H4 (cell line): ENCODE data around the gene MLLT1. TPM values are rescaled to one million over a fixed set of nuclear protein-coding genes. Genes with fewer than 3 reads are reported as not detected.

ENCODE experiments used
- DNase-seq: peaks from one replicate; pipeline ENCODE4 v3.0.0-alpha.2; 2015; ENCODE audit warnings: low spot score
- total RNA-seq: library from RNA; depleted of rRNA; stranded (reverse); fragments of >200 nt; shearing (Covaris generic); gene quantifications from 2 replicates; pipeline ENCODE4 v1.2.3, GENCODE V29; 2014

MLLT1 gene
- total RNA-seq, 1 experiment from 2014 or later: 9.6 TPM

- no peak for DNase-seq
Measured at GRCh38 chr19:6274756-6275155, 5.0 kb downstream of the MLLT1 start.

GRCh38 chr19:6273701-6274601 lies 5.8 kb downstream of the MLLT1 start:
- peak; percentile 92 for DNase-seq

GRCh38 chr19:6272913-6273600 lies 6.7 kb downstream of the MLLT1 start:
- DNase-seq: no peak

- DNase-seq: no peak
Measured at GRCh38 chr19:6272411-6272791, 7.4 kb downstream of the MLLT1 start.

GRCh38 chr19:6271721-6272410 lies 7.9 kb downstream of the MLLT1 start:
- peak; percentile 78 for DNase-seq

- peak; percentile 36 for DNase-seq
Measured at GRCh38 chr19:6271251-6271650, 8.5 kb downstream of the MLLT1 start.

- no peak for DNase-seq
Measured at GRCh38 chr19:6270822-6271221, 9.0 kb downstream of the MLLT1 start.

- DNase-seq: no peak
Measured at GRCh38 chr19:6270076-6270745, 9.6 kb downstream of the MLLT1 start.

- DNase-seq: no peak
Measured at GRCh38 chr19:6269101-6269886, 10.5 kb downstream of the MLLT1 start.

GRCh38 chr19:6268382-6268771 lies 11.4 kb downstream of the MLLT1 start:
- no peak for DNase-seq

- no peak for DNase-seq
Measured at GRCh38 chr19:6267552-6268381, 12.0 kb downstream of the MLLT1 start.

- DNase-seq: no peak
Measured at GRCh38 chr19:6264803-6265202, 15.0 kb downstream of the MLLT1 start.

- no peak for DNase-seq
Measured at GRCh38 chr19:6263735-6264444, 15.9 kb downstream of the MLLT1 start.

GRCh38 chr19:6263306-6263705 lies 16.5 kb downstream of the MLLT1 start:
- no peak for DNase-seq

- no peak for DNase-seq
Measured at GRCh38 chr19:6262519-6262918, 17.3 kb downstream of the MLLT1 start.

GRCh38 chr19:6261883-6262282 lies 17.9 kb downstream of the MLLT1 start:
- no peak for DNase-seq

- no peak for DNase-seq
Measured at GRCh38 chr19:6260912-6261650, 18.7 kb downstream of the MLLT1 start.

- DNase-seq: no peak
Measured at GRCh38 chr19:6260376-6260775, 19.4 kb downstream of the MLLT1 start.

GRCh38 chr19:6259312-6259861 lies 20.4 kb downstream of the MLLT1 start:
- no peak for DNase-seq
